Esophagus muscularis mucosa (tissue), 3 donors: Measurements from ENCODE around the gene DIO3.

Experiments used
- CTCF ChIP-seq, 3 experiments: fragments of 200-600 bp in 2 of 3; fragments of 450-650 bp in 1 of 3; sonication (generic) in 2 of 3; IDR thresholded peaks; one replicate each; pipeline ENCODE4 v1.5.1; 2017 to 2019; ENCODE audit warnings: antibody characterized with exemption in 3 of 3, mild to moderate bottlenecking in 2 of 3, moderate library complexity in 1 of 3
- POLR2AphosphoS5 ChIP-seq, 2 donors: sonication (generic); formaldehyde crosslinking; IDR thresholded peaks; one replicate each; pipeline ENCODE4 v1.6.1; 2017; ENCODE audit warnings: antibody characterized with exemption in 2 of 2

DNA sequence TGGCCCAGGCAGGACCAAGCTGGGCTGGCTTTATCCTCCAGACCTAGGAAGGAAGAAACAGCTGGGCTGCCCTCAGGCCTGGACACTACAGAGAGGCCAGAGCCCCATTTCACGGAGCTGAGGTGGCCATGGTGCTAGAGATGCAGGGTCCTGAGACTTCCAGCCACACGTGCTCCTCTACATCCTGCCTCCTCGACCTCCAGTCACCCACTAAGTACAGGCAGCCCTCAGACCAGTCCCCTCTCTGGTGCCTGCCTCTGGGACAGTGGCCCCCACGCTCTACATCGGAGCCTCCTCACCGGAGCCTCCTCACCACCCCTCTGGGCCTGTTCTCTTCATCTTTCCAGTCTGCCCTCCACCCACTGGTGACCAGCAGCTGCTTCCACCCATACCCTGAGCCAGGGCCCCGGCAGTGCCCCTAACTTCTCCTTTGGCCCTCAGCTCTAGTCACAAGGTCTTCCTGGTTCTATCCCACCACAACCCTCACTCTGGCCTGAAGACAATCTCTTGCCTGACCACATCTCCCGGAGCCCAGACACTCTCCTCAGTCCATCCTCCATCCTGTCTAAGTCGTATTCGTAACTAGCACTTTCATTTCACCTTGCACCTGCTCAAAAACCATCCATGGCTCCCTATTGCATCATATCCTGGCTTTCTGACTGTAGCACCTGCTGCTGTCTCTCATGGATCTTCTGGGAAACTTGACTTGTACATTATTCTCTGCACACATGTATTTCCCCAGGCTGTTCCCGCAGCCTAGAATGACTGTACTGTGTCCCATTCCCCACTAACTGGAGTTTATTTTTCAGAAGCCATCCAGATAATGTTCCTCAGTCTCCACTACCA, 43.9 kb downstream of the DIO3 start:
- no peak for TF ChIP-seq CTCF (IDR thresholded peaks at IDR 0.05)
- TF ChIP-seq POLR2AphosphoS5 (IDR thresholded peaks at IDR 0.05), result no peak
